ENCODE results near the gene DNER.

GRCh38 chr2:229571243-229571642, 143.1 kb downstream of the DNER start:
- no peak for TF ChIP-seq CTCF (IDR thresholded peaks at IDR 0.05)
- TF ChIP-seq POLR2A (IDR thresholded peaks at IDR 0.05), result no peak
- no peak for TF ChIP-seq POLR2AphosphoS5 (IDR thresholded peaks at IDR 0.05)

Data from breast epithelium (tissue), 3 donors.